Naive thymus-derived CD4-positive, alpha-beta T cell (primary cell): ENCODE measurements around the gene RNF208. TPM values are rescaled to one million over a fixed set of nuclear protein-coding genes. Genes with fewer than 3 reads are reported as not detected.

Experiments used
- ATAC-seq: fragments of 150-1000 bp; cut with Tn5 transposase; 2 replicates; pipeline ENCODE4 v1.10.0; 2021; ENCODE audit warnings: mild to moderate bottlenecking, moderate library complexity
- CTCF ChIA-PET: fragments of 350-600 bp; sonication (Branson Sonifier 250); formaldehyde crosslinking; loops from one replicate; lab custom pipeline; 2021; ENCODE audit warnings: antibody characterized with exemption; lab: Charles Lee
- POLR2A ChIA-PET: fragments of 350-600 bp; sonication (Branson Sonifier 250); formaldehyde crosslinking; loops from one replicate; lab custom pipeline; 2021; ENCODE audit warnings: antibody characterized with exemption, inconsistent platforms; lab: Charles Lee
- DNase-seq, 9 donors: peaks; one replicate each; pipeline versions ENCODE4 v3.0.0 to v3.0.0-alpha.2; 2020 to 2022; ENCODE audit warnings: mixed read lengths in 1 of 9
- H3K27ac ChIP-seq: one replicate; pipeline ENCODE4 v1.7.0; 2013; ENCODE audit warnings: mild to moderate bottlenecking, low read depth, low read length, moderate library complexity
- H3K27me3 ChIP-seq, 2 donors: one replicate each; pipeline ENCODE4 v1.7.0; 2013; ENCODE audit warnings: low read length in 2 of 2, mild to moderate bottlenecking in 2 of 2, moderate library complexity in 2 of 2; ENCODE audit not compliant: control insufficient read depth in 2 of 2, insufficient read depth in 2 of 2
- H3K36me3 ChIP-seq, 3 experiments: 1 replicate in 2 of 3; 2 replicates in 1 of 3; pipeline ENCODE4 v1.7.0; 2013; ENCODE audit warnings: low read length in 3 of 3, mild to moderate bottlenecking in 3 of 3, moderate library complexity in 1 of 3; ENCODE audit not compliant: insufficient read depth in 3 of 3, control insufficient read depth in 2 of 3
- H3K4me1 ChIP-seq, 2 donors: one replicate each; pipeline ENCODE4 v1.7.0; 2013; ENCODE audit warnings: low read length in 2 of 2, mild to moderate bottlenecking in 2 of 2, moderate library complexity in 1 of 2; ENCODE audit not compliant: control insufficient read depth in 2 of 2, insufficient read depth in 2 of 2
- H3K4me3 ChIP-seq: 2 replicates; pipeline ENCODE4 v1.7.0; 2013; ENCODE audit warnings: mild to moderate bottlenecking, low read length
- H3K9me3 ChIP-seq, 3 experiments: 1 replicate in 2 of 3; 2 replicates in 1 of 3; pipeline ENCODE4 v1.7.0; 2013; ENCODE audit warnings: low read length in 3 of 3; ENCODE audit not compliant: control insufficient read depth in 2 of 3
- H3K27ac Mint-ChIP-seq, 9 donors: one replicate each; pipeline ENCODE4 v1.8.0; 2020 to 2022; ENCODE audit warnings: mixed read lengths in 9 of 9, mild to moderate bottlenecking in 8 of 9, moderate library complexity in 5 of 9, inconsistent platforms in 2 of 9
- H3K27me3 Mint-ChIP-seq, 5 donors: one replicate each; pipeline ENCODE4 v1.8.0; 2021 to 2022; ENCODE audit warnings: mixed read lengths in 5 of 5, mild to moderate bottlenecking in 1 of 5
- H3K36me3 Mint-ChIP-seq, 5 donors: one replicate each; pipeline ENCODE4 v1.8.0; 2020 to 2022; ENCODE audit warnings: mixed read lengths in 5 of 5, mild to moderate bottlenecking in 3 of 5, inconsistent platforms in 1 of 5
- H3K4me1 Mint-ChIP-seq, 7 donors: one replicate each; pipeline ENCODE4 v1.8.0; 2020 to 2022; ENCODE audit warnings: mixed read lengths in 7 of 7, mild to moderate bottlenecking in 3 of 7, inconsistent platforms in 1 of 7
- H3K4me3 Mint-ChIP-seq, 10 donors: one replicate each; pipeline ENCODE4 v1.8.0; 2020 to 2022; ENCODE audit warnings: mild to moderate bottlenecking in 10 of 10, mixed read lengths in 10 of 10, moderate library complexity in 6 of 10, inconsistent platforms in 2 of 10
- H3K9me3 Mint-ChIP-seq, 11 donors: one replicate each; pipeline ENCODE4 v1.8.0; 2020 to 2022; ENCODE audit warnings: mixed read lengths in 11 of 11, mild to moderate bottlenecking in 4 of 11, inconsistent platforms in 1 of 11, moderate library complexity in 1 of 11
- intact Hi-C, 2 donors: fragments of 100-400 bp; cut with micrococcal nuclease; formaldehyde crosslinking; loops; one replicate each; pipeline ENCODE4 v1.15.1; 2023
- polyA plus RNA-seq, 2 donors: library from polyadenylated mRNA; unstranded; fragments of 300-500 nt; fragmentation: Illumina TruSeq; gene quantifications; one replicate each; pipeline ENCODE4 v1.2.3, GENCODE V29; 2021
- total RNA-seq, 6 experiments: library from RNA in 5 of 6; stranded (reverse) in 5 of 6; gene quantifications; 1 replicate in 5 of 6; 2 replicates in 1 of 6; pipeline ENCODE4 v1.2.3 and lab custom pipeline; 2021 to 2026

The RNF208 gene, protein sequence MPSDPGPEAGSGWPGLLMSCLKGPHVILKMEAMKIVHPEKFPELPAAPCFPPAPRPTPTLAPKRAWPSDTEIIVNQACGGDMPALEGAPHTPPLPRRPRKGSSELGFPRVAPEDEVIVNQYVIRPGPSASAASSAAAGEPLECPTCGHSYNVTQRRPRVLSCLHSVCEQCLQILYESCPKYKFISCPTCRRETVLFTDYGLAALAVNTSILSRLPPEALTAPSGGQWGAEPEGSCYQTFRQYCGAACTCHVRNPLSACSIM
- total RNA-seq: 1 to 10 TPM in 4 of 5 experiments, under 1 TPM in 1; 0.85 to 4.3 (median 1.2) TPM
- not detected for polyA plus RNA-seq
- 0.67 reads per million for total RNA-seq (lab: John Stamatoyannopoulos, UW)

DNA sequence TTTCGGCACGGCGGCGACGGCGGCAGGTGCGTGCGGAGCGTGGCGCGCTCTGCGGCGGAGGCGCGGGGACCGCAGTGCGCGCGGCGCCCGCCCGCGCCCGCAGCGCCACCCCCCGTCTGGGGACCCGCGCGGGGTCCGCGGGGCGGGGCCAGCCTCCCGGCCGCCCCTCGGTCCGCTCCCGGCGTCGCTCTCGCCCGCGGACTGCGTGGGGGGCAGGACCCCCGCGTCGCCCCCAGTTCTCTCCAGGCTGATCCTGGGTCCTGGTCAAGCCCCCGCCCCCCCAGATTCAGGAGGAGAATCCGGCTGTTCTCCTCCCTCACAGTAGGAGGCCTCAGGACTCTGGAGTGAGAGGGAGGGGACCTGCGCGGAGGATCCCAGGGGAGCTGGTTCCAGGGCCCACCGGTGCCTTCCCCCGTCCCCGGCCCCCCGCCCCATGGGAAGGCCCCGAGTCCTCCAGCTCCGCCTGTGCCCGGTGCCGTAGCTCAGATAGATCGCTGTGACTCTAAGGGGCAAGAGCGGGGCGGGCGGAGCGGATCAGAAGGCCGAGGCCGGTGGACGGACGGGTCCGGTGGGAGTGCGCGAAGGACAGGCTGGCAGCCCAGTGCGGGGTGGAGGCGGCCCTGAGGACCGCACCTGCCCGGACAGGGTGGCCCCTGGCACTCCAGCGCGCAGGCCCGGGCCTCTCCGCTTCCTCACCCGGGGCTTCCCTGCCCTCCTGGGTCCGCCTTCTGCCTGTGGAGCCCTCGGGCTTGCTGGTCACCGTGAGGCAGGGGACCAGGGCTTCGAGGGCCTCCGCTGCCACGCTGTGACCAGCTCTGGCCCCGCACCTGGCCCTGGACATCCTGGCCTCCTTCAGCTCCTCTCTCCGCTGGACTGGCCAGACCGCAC lies at the start of gene RNF208:
Gene RNF208 (minus strand): TSS at position 51 of the 888 bp plus-strand sequence. CDS start 1,028 bp downstream, outside the sequence.
- peaks cover 0 to 1% (median 0%) of the 10 kb centered on the region in 5 donors for H3K27me3 Mint-ChIP-seq
- Histone ChIP-seq H3K9me3 (no peaks in the 10 kb centered on the region), H3K27me3 (no peaks in the 10 kb centered on the region), H3K4me1 (peaks cover 8% of the 10 kb centered on the region in 2 donors), H3K27ac (peak within 1 kb of the TSS; percentile 80), H3K4me3 (peak within 1 kb of the TSS; percentile 69), H3K36me3 (no peaks in the 10 kb centered on the region)
- peak within 1 kb of the TSS in 5 of 9 donors; percentile 54 to 92 (median 75) for H3K27ac Mint-ChIP-seq
- peak within 1 kb of the TSS; percentile 78 to 88 (median 82) for H3K4me3 Mint-ChIP-seq
- ChIA-PET CTCF (interaction anchor here (0.9 to 1.5 kb wide), 3 partner anchors 13 to 176 kb away, joined by 3 to 4 read pairs (median 3); partner anchors contain the start of genes NPDC1 and TPRN), POLR2A (interaction anchor here (0.8 to 4.9 kb wide), 19 partner anchors 13 to 152 kb away, joined by 3 to 42 read pairs (median 6); partner anchors contain the start of genes ANAPC2, MAN1B1, NDOR1 and SAPCD2)
- H3K4me1 Mint-ChIP-seq: peaks cover under 1 to 12% (median 4%) of the 10 kb centered on the region in 7 donors
- intact Hi-C loops: loop anchor here (1.0 to 10.0 kb wide), 17 partner anchors 14 to 675 kb away; partner anchors contain the start of genes ANAPC2 (in 2 of the 2), MAN1B1 (in 2 of the 2), NDOR1 (in 2 of the 2) and NELFB (in 2 of the 2)
- no peaks in the 10 kb centered on the region for H3K9me3 Mint-ChIP-seq
- DNase-seq (peak in 4 of 9 donors; percentile 26 to 51 (median 31)), ATAC-seq (no peak)
- H3K36me3 Mint-ChIP-seq: no peaks in the 10 kb centered on the region

DNA sequence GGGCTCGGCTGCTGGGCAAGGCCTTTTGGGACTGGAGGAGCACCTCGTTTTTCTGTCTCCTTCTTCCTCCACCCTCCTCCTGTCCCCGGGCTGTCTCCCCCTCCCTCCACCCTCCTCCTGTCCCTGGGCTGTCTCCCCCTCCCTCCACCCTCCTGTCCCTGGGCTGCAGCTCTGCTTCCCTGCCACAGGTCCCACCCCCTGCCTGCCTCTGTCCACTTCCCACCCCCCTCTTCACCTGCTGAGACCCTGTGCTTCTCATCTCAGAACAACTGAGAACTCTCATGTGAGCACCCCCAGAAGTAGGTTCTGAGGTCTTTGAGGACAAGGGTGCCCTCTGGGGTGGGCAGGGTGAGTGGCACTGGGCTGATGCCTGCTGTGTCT lies 49.6 kb upstream of the RNF208 start:
- ATAC-seq: no peak
- H3K36me3 ChIP-seq: peaks cover 0 to 48% (median 2%) of the 10 kb centered on the region in 3 experiments
- intact Hi-C loops: loop anchor here in 1 of 2 donors (2.0 kb wide), 1 partner anchor 17 kb away; the partner anchor contains the start of gene NELFB
- DNase-seq: no peak
- H3K4me1 ChIP-seq: peaks cover 0 to 16% of the 10 kb centered on the region in 2 donors
- peaks cover 4 to 28% (median 5%) of the 10 kb centered on the region in 5 donors for H3K36me3 Mint-ChIP-seq
- no peaks in the 10 kb centered on the region for H3K9me3 ChIP-seq
- no peaks in the 10 kb centered on the region for H3K27me3 Mint-ChIP-seq
- ChIA-PET POLR2A (interaction anchor here (1.0 to 2.4 kb wide), 3 partner anchors 8 to 31 kb away, joined by 5 to 8 read pairs (median 6); partner anchors contain the start of gene TUBB4B), CTCF (interaction anchor here (0.6 kb wide), 1 partner anchor 23 kb away, joined by 3 read pairs; no protein-coding TSS in a partner anchor)
- no peaks in the 10 kb centered on the region for H3K27me3 ChIP-seq
- H3K4me1 Mint-ChIP-seq: peaks cover 14 to 28% (median 19%) of the 10 kb centered on the region in 7 donors
- H3K4me3 Mint-ChIP-seq: peak overlapping the region; percentile 30 to 78 (median 57)
- H3K27ac ChIP-seq: no peak overlapping the region
- peak overlapping the region in 5 of 9 donors; percentile 19 to 82 (median 56) for H3K27ac Mint-ChIP-seq
- no peak overlapping the region for H3K4me3 ChIP-seq
- H3K9me3 Mint-ChIP-seq: no peaks in the 10 kb centered on the region

DNA sequence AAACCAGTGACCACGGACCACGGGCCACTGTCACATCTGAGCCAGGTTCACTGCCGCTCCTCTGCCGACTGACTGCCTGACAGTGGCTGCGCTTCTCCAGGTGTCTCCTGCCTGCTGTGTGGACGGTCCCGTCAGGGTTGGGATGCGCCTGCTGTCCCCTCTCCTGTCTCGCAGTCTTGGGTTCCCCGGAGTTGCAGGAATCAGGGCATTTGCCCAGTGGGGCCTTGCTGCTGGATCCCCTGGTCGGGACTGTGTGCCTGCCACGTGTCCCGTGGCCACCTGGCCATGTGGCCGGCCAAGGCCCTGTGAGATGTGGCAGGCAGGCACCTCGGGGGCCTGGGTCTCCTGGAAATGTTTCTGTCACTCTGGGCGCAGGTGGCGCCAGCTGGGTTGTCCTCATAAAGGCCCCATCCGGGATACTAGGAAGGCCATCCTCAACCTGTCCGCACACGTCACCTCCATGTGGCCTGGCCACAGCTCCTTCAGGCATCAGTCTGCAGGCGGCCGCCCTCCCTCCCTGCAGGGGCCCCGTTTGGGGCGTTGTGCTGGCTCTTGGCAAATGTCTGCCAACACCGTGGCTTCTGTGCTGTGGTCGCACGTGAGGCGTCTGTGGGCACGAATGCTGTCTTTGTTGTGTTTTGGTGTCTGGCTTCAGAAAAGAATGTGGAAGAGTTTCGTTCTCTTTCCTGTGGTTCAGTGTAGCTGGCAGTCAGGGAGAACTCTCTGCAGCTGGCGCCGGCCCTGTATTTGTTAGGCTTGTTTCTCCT lies 49.1 kb upstream of the RNF208 start:
- CTCF ChIA-PET: interaction anchor here (0.6 kb wide), 1 partner anchor 23 kb away, joined by 3 read pairs; no protein-coding TSS in a partner anchor
- Mint-ChIP-seq H3K27ac (peak overlapping the region in 6 of 9 donors; percentile 19 to 82 (median 64)), H3K4me1 (peaks cover 14 to 27% (median 16%) of the 10 kb centered on the region in 7 donors), H3K4me3 (peak overlapping the region; percentile 30 to 78 (median 57)), H3K36me3 (peaks cover 4 to 28% (median 5%) of the 10 kb centered on the region in 5 donors), H3K27me3 (no peaks in the 10 kb centered on the region), H3K9me3 (no peaks in the 10 kb centered on the region)
- Histone ChIP-seq H3K27ac (no peak overlapping the region), H3K4me3 (no peak overlapping the region), H3K27me3 (no peaks in the 10 kb centered on the region), H3K36me3 (peaks cover 0 to 53% (median 4%) of the 10 kb centered on the region in 3 experiments), H3K4me1 (peaks cover 0 to 16% of the 10 kb centered on the region in 2 donors), H3K9me3 (no peaks in the 10 kb centered on the region)
- POLR2A ChIA-PET: interaction anchor here (1.0 to 2.4 kb wide), 2 partner anchors 15 to 30 kb away, joined by 6 to 8 read pairs; partner anchors contain the start of gene TUBB4B
- ATAC-seq: peak; percentile 67
- intact Hi-C loops: loop anchor here in 1 of 2 donors (2.0 kb wide), 1 partner anchor 16 kb away; the partner anchor contains the start of gene NELFB
- peak in 7 of 9 donors; percentile 39 to 67 (median 58) for DNase-seq

DNA sequence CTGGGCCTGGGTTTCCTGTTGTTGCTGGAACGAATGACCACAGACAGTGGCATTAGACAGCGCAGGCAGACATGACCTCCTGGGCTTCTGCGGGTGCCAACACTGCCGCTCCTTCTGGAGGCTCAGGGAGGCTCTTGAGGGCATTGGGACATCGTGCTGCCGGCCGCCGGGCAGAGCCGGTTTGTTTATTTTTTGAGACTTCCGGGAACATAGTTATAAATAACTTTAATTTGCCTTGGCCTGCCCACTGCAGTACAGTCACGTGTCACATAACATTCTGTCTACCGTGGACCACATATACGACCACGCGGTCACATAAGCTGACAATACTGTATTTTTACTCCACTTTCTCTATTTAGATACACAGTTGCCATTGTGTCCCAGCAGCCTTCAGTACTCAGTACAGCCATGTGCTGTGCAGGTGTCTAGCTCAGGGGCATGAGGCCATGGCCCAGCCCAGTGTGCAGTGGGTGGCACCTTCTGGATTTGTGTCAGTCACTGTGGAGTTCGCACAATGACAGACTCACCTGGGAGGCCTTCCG lies 47.3 kb upstream of the RNF208 start:
- POLR2A ChIA-PET: no interaction called here
- H3K36me3 Mint-ChIP-seq: peaks cover 4 to 30% (median 5%) of the 10 kb centered on the region in 5 donors
- no peak overlapping the region for H3K27ac ChIP-seq
- H3K27me3 Mint-ChIP-seq: no peaks in the 10 kb centered on the region
- DNase-seq: no peak
- no peaks in the 10 kb centered on the region for H3K27me3 ChIP-seq
- peaks cover 7 to 22% (median 14%) of the 10 kb centered on the region in 7 donors for H3K4me1 Mint-ChIP-seq
- no peak for ATAC-seq
- H3K4me3 ChIP-seq: no peak overlapping the region
- H3K36me3 ChIP-seq: peaks cover 0 to 66% (median 4%) of the 10 kb centered on the region in 3 experiments
- CTCF ChIA-PET: no interaction called here
- no peak overlapping the region for H3K4me3 Mint-ChIP-seq
- no peak overlapping the region for H3K27ac Mint-ChIP-seq
- H3K9me3 ChIP-seq: no peaks in the 10 kb centered on the region
- no peaks in the 10 kb centered on the region for H3K9me3 Mint-ChIP-seq
- intact Hi-C loops: no loop called here
- peaks cover 0 to 16% of the 10 kb centered on the region in 2 donors for H3K4me1 ChIP-seq

DNA sequence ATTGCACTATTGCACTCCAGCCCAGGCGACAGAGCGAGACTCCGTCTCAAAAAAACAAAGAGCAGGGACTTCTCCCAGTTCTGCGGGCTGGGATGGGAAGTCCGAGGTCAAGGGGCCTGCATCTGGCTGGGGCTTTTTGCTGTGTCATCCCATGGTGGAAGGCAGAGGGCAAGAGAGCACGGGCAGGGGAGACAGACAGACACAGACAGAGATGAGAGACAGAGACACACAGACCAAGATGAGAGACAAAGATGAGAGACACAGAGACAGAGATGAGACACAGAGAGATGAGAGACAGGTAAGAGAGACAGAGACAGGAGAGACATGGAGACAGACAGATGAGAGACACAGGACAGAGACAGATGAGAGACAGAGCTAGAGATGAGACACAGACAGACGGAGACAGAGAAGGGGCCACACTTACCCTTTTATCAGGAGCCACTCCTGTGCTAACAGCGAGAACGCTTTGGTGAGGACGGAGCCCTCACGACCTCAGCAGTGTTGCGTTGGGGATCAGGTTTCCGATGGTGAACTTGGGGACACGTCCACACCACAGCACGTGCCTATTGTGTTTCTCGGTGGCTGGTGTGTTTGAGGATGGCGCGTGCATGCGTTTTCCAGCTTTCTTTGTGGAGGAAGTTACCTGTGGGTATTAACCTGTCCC lies 46.6 kb upstream of the RNF208 start:
- ATAC-seq (no peak), DNase-seq (no peak)
- H3K9me3 Mint-ChIP-seq: no peaks in the 10 kb centered on the region
- H3K4me1 ChIP-seq: peaks cover 0 to 16% of the 10 kb centered on the region in 2 donors
- no peak overlapping the region for H3K4me3 ChIP-seq
- H3K4me1 Mint-ChIP-seq: peaks cover 7 to 22% (median 14%) of the 10 kb centered on the region in 7 donors
- H3K27me3 Mint-ChIP-seq: no peaks in the 10 kb centered on the region
- ChIA-PET POLR2A (no interaction called here), CTCF (no interaction called here)
- no peaks in the 10 kb centered on the region for H3K9me3 ChIP-seq
- peaks cover 0 to 72% (median 4%) of the 10 kb centered on the region in 3 experiments for H3K36me3 ChIP-seq
- intact Hi-C loops: no loop called here
- no peaks in the 10 kb centered on the region for H3K27me3 ChIP-seq
- H3K4me3 Mint-ChIP-seq: no peak overlapping the region
- peaks cover 4 to 29% (median 6%) of the 10 kb centered on the region in 5 donors for H3K36me3 Mint-ChIP-seq
- H3K27ac ChIP-seq: no peak overlapping the region
- no peak overlapping the region for H3K27ac Mint-ChIP-seq
